Stimulated activated CD4-positive, alpha-beta T cell treated with anti-CD3 and anti-CD28 coated beads, Interleukin-1b, Interleukin-23, amount 100 ng/mL, for 4 hours (primary cell): ENCODE results near the gene ACD.

Source experiments
- DNase-seq, 2 donors: peaks; one replicate each; pipeline ENCODE4 v3.0.0-alpha.2; 2020; ENCODE audit warnings: low read depth in 2 of 2

The ACD gene

DNA sequence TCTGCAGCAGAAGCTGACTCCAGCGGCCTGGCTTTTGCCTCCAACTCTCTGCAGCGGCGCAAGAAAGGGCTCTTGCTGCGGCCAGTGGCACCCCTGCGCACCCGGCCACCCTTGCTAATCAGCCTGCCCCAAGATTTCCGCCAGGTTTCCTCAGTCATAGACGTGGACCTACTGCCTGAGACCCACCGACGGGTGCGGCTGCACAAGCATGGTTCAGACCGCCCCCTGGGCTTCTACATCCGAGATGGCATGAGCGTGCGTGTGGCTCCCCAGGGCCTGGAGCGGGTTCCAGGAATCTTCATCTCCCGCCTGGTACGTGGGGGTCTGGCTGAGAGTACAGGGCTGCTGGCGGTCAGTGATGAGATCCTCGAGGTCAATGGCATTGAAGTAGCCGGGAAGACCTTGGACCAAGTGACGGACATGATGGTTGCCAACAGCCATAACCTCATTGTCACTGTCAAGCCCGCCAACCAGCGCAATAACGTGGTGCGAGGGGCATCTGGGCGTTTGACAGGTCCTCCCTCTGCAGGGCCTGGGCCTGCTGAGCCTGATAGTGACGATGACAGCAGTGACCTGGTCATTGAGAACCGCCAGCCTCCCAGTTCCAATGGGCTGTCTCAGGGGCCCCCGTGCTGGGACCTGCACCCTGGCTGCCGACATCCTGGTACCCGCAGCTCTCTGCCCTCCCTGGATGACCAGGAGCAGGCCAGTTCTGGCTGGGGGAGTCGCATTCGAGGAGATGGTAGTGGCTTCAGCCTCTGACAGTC lies 2.0 kb upstream of the ACD start:
- DNase-seq = no peak

DNA sequence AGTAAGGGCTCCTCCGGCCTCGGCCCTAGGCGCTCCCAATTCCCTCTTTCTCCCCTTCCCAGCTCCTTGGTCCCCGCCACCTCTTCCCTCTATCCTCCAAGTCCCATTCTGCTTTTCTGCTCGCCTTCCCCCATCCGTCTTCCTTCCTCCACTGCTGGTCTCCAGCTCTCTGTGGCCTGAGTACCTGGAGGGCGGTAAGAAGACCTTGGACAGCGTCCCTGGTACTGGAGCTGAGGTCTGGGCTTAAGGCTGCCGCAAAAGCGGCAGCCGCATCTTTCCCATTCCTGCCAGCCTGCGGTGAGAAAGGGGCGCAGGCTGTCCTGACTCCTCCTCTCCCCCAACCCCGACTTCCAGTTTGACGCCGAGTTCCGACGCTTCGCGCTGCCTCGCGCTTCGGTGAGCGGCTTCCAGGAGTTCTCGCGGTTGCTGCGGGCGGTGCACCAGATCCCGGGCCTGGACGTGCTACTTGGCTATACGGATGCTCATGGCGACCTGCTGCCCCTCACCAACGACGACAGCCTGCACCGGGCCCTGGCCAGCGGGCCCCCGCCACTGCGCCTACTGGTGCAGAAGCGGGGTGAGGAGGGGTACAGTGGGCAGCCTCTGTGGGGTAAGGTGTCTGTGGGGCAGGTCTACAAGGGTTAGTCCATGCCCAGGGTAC lies 1.2 kb upstream of the ACD start:
- no peak for DNase-seq

DNA sequence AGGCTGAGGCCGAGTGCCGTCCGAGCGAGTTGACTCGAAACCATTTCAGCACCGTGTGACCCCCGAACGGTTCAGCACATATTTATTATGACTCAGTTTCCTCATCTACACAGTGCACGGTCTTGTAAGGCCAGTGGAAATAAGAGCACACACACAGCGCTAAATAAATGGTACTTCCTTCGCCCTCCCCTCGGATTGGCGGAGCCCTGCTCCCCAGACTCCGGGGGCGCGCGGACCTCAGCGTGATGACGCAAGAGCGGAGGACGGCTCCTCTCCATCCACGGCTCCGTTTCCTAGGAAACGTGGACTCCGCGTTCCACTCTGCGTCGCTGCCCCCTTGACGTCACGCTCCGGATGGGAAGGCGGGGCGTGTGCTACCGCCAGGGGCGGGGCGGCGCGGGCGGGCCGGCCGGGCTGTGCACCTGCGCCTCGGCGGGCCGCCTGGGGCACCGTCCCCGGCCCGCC lies 536 bp upstream of the ACD start, which contains the start of gene PARD6A:
Gene PARD6A, plus strand, starts transcription at position 397 of the 465 bp plus-strand sequence. CDS start 79 bp downstream, outside the sequence.
- peak; percentile 88 to 89 for DNase-seq

DNA sequence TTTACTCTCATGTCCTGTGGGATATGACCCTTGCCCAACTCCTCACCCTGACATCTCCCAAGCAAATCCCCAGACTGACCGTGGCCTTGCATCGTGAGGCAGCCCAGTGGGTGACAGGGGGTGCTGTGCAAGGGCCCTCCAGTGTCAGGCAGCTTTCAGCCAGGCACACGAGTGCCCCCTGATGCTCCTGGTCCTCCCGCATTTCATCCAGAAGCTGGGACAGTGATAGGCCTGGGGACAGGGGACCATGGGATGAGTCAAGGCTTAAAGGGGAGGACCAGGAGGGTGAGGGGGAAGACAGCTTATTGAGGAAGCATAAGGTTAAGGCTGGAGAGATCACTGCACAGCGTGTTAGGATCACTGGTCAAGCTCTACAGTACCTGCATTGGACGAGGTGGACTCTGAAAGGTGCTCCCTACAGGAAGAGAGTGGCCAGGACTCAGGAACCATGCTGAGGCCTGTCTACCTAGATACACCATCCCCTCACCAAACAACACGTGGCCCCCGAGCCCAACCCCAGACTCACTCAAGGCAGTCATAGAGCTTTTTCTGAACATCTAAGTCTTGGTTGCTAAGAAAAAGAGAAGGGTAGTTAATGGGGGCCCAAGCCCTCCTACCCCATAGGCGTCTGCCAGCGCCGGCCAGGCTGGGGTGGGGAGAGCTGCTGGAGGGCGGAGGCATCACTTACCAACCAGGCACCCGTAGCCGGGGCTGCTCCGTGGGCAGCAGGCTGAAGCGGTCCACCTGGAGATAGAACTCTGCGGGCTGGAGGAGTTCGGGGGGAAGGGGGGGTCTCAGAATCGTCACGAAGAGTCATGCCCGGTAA lies 998 bp downstream of the ACD start:
- no peak for DNase-seq

DNA sequence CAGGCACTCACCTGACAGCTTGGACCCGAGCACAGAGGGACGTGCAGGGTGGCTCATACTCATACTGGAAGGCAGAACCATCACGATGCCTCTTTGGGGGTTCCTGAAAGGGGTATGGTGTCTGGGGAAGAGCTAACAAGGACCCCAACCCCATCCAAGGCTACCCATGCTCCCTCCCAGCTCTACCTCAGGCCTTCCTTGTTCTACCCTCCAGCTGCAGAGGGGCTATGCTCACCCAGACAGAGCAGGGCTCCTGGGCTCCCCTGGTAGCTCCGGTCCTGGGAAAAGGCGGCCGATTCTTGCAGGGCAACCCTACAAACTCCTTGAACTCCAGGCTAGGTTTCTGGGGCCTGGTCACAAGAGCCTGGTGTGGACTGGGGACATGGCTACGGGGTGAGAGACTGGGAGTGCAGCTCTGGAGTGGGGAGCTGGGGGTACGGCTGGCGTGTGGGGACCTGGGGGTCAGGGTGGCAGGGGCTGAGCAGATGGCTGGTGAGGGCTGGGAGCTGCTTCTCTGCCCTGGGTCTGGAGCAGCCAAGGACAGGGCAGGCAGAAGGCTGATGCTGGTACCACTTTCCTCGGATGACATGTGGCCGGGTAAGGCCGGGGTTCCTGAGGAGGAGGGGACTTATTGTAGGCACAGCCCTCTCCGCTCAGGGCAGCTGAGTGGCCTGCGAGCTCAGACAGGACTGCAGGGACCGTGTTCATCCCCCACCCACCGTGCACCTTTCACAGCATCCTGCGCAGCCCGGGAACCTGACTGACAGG lies 2.1 kb downstream of the ACD start:
- no peak for DNase-seq

DNA sequence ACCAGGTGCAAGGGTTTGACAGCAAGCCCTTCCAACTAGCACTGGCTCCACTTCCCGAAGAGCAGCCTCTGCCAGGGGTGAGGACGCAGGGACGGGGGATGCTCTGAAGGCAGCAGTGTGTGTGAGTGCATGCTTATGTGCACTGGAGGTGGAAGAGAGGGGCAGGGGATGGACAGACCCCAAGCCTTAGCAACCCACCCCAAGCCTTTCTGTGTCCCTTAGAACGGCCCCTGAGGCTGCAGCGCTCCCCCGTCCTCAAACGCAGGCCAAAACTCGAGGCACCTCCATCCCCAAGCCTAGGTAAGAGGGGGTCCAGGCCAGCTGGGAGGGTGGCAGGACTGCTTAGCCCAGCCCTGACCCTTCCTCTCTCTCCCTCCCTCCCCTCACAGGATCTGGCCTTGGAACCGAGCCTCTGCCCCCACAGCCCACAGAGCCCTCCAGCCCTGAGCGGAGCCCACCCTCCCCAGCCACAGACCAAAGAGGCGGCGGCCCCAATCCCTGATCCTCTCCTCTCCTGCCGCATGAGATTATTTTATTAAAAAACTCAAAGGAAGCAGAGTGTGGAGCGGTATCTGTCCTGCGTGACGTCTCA lies 2.9 kb downstream of the ACD start:
- DNase-seq = no peak

DNA sequence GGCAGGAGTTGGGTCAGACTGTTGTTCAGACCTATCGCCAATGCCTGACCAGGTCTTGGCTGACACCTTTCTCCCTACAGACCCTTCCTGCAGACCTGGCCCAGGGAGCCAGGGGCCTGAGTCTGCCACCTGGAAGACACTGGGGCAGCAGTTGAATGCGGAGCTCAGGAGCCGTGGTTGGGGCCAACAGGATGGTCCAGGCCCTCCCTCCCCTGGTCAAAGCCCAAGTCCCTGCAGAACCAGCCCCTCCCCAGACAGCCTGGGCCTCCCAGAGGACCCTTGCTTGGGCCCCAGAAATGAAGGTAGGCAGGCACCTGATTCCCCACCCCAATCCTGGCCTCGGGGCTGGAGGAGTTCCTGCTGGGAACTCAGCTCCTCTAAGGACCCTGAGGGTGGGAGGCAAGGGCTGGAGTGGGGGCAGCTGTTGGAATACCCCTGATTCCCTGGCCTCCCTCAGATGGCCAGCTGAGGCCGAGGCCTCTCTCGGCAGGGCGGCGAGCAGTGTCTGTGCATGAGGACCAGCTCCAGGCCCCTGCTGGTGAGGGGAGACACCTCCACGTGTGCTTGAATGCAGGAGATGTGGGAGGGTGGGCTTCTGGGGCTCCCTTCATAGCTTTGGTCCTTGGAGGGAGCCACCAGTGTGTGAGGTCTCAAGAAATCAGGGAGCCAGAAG lies 3.6 kb downstream of the ACD start:
- no peak for DNase-seq

DNA sequence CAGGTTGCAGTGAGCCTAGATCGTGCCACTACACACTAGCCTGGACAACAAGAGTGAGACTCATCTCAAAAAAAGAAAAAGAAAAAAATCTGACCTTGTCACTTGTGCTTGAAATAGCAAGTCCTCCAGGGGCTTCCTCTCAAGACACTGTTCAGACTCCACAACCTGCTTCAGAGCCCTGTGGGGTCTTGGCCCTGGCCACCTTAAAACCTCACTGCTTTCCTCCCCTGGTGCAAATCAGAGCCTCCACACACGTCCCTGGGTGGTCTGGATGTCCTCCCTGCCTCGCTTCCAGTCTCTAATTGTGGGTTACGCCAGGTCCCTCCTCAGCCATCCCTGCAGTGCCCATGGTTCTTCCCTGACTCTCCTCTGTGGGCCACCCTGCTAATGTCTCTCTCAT lies 4.7 kb downstream of the ACD start:
- no peak for DNase-seq

DNA sequence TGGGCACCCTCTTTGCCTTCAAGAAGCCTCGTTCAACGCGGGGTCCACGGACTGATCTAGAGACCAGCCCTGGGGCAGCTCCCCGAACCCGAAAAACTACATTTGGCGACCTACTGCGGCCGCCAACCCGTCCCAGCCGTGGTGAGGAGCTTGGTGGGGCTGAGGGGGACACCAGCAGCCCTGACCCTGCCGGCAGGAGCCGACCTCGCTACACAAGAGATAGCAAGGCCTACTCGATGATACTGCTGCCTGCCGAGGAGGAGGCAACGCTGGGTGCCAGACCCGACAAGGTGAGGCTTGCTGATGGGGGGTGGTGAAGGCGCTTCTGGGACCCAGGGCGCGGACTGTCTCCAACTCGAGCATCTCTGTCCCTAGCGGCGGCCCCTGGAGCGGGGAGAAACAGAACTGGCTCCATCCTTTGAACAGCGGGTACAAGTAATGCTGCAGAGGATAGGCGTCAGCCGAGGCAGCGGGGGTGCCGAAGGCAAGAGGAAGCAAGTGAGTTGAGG lies 5.6 kb downstream of the ACD start:
- no peak for DNase-seq

DNA sequence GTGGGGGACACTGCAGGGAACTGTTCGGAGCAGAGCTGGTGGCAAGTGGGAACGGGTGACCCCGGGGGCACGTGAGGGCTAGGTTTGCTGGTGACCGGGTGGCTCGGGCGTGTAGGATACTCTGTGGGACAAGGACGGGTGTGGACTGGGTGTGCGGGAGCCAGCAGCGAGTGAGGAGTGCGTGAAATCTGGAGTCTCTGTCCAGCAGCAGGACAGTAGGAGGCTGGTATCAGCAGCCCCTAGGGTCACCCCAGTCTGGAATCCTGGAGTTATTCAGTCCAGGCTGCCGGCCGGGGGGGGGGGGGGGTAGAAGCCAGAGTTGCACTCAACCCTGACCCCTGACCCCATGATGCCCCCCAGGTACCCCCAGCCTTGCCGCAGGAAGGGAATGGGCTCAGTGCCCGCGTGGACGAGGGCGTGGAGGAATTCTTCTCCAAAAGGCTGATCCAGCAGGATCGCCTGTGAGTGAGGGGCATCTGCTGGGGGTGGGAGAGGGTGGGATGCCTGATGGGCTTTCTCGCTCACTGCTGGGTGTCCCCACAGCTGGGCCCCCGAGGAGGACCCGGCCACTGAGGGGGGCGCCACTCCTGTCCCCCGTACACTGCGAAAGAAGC lies 6.2 kb downstream of the ACD start:
- no peak for DNase-seq

DNA sequence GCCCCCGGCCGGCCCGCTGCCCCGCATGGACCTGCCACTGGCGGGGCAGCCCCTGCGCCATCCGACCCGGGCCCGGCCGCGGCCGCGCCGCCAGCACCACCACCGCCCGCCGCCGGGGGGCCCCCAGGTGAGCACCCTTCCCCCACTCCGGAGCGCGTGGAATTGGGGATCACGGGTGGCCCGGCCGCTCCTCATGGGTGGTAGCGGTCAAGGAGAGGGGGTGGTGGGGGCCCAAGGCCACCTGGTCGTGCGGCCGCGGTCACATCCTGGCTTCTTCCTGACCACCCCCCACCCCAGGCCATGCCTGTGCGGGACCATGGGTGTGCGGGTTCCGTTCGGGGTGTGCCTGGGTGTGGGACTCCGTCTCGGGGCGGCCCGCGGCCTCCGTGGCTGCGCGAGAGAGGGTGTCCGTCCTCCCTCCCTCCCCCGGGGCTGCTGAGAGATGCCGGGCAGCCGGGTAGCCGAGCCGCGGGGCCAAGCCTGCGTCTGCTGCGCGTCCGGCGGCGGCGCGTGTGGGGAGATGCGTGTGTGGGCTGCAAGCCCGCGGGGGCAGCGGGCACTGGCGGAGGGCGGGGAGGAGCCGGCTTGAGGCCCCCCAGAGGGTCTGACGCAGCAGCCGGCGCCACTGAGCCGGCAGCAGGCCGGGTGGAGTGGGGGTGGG lies 6.8 kb downstream of the ACD start:
- no peak for DNase-seq

DNA sequence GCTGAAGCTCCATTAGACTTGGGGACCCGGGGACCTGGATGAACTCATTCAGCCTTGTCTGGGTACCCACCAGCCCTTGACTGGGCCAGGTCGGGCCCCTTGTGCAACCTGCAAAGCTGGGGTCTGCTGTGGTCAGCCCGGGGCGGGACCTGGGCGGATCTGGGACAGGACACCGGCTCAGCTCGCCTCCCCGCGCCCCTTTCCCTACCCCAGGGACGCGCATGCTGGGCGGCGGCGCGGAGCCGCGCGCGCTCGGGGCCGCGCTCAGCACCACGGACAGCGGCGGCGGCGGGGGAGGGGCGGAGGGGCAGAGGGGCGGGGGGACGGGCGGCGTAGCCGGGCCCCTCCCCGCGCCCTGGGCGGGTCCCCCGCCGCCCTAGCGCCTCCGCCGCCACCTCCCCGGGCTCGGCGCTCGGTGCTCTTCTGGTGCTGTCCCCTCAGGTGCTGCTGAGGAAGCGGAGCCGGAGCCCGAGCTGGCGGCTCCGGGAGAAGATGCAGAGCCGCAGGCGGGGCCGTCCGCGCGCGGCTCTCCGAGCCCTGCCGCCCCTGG lies 7.4 kb downstream of the ACD start:
- DNase-seq = no peak

DNA sequence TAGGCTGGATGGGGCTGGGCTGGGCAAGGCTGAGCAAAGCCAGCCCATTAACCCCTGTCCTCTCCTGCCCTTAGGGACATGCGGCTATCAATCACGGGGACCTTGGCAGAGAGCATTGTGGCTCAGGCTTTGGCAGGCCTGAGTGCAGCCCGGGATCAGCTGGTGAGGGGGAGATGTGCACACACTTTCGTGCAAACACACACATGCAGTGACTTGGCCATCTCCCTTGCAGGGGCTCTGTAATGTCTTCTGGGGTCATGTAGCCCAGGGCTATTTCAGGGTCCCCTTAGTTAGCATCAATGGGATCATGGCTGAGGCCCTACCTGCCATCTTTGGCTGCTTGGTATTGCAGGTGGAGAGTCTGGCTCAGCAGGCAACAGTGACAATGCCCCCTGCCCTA lies 8.2 kb downstream of the ACD start:
- DNase-seq = no peak

DNA sequence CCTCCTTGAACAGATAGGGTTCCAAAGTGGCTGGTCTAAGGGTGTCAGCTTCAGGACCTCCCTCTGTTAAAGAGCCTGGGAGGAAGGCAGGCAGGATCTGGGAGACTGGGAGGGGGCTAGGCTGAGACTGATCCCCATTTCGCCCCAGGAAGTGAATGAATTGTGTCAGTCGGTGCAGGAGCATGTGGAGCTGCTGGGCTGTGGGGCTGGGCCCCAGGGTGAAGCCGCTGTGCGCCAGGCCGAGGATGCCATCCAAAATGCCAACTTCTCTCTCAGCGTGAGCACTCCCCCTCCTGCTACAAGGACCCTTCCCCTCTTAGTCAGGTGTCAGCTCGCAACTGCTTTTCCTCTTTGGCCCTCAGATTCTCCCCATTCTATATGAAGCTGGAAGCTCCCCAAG lies 9.0 kb downstream of the ACD start:
- DNase-seq = no peak

DNA sequence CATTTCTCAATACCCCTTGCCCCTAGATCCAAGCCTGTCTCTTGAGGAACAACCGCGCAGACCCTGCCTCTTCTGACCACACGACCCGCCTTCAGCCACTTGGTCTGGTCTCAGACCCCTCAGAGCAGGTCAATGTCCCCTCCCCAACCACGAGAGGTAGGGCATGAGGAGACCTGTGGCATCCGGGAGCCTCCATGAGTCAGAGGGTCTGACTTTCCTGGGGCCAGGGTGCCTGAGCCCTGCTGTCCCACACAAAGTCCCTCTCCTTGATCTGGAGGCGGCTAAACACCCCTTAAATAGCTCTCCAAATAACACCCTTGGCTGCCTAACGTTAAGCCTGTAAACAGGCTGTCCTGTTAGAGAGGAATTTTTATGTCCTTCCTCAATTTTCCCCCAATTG lies 10.0 kb downstream of the ACD start:
- no peak for DNase-seq

DNA sequence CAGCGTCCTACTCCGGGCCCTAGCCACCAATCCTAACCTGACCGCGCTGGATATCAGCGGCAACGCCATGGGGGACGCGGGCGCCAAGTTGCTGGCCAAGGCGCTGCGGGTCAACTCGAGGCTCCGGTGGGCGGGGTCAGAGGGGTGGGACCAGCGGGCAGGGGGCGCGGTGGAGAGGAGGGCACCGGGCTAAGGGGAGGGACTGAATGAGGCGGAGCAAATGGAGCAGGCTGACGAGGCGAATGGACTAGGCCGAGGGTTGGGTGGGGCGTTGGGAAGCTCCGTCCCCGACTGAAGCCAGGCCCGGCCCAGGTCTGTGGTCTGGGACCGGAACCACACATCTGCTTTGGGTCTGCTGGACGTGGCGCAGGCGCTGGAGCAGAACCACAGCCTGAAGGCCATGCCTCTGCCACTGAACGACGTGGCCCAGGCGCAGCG lies 10.5 kb downstream of the ACD start:
- no peak for DNase-seq

DNA sequence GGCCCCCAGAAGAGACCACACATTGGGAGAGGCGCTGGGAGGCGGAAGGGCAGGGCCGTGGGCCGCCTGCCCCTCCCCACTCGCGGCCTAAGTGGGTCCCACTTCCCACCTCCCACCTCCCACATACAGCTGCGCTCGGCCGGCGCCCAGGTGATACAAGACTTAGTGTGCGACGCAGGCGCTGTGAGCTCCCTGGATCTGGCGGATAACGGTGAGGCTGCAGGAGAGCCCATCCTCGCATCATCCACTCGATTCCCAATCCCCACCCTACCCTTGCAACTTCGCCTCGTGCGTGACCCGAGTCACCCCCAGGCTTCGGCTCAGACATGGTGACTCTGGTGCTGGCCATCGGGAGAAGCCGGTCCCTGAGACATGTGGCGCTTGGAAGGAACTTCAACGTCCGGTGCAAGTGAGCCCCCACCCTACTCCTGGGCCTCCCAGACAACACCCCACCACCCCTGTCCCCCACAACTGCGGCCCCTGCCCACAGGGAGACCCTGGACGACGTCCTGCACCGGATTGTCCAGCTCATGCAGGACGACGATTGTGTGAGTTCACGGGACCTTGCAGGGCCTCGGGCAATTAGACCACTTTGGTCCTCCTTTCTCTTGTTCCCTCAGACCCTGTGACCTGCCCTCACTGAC lies 11.2 kb downstream of the ACD start:
- no peak for DNase-seq

DNA sequence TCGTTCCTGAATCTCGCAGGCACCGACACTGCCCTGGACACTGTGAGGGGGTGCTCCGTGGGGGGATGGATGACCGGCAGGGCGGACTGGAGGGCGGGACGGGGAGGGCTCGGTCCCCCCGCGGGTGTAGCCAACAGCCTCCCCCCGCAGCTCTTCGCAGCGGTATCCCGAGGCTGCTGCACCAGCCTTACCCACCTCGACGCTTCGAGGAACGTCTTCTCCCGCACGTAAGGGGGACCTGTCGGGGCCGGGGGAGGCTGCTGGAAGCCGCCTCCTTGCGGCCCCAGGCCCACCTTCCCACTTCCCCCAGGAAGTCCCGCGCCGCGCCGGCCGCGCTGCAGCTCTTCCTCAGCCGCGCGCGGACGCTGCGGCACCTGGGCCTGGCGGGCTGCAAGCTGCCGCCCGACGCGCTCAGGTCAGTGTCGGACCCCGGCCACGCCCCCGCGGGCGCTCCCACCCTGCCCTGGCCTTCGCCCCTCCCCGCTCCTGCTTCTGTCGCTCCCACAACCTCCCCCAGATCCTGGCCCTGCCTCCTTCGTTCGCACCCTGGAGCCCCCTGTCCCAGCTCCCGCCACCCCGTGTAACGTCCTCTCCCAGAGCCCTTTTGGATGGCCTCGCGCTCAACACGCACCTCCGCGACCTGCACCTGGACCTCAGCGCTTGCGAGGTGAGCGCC lies 11.8 kb downstream of the ACD start:
- no peak for DNase-seq
